MM.1S (cell line): ENCODE results near the gene CDCA5.

Source experiments
- DNase-seq: peaks from one replicate; pipeline ENCODE4 v3.0.0-alpha.2; 2015
- H2AFZ ChIP-seq: fragments of 300-600 bp; sonication (generic); 2 replicates; pipeline ENCODE4 v1.6.0; 2016; ENCODE audit warnings: antibody characterized with exemption, low read length
- H3F3A ChIP-seq: fragments of 300-600 bp; sonication (generic); 2 replicates; pipeline ENCODE4 v1.6.1; 2016; ENCODE audit warnings: mild to moderate bottlenecking, antibody characterized with exemption, low read length, moderate library complexity, mixed read lengths; ENCODE audit not compliant: insufficient read depth
- H3K27ac ChIP-seq: fragments of 300-600 bp; sonication (generic); 2 replicates; pipeline ENCODE4 v1.5.1; 2016; ENCODE audit warnings: mild to moderate bottlenecking, low read length
- H3K27me3 ChIP-seq: fragments of 300-600 bp; sonication (generic); replicated peaks from 2 replicates; pipeline ENCODE4 v1.6.0; 2016; ENCODE audit warnings: low read length; ENCODE audit not compliant: insufficient read depth
- H3K36me3 ChIP-seq: fragments of 300-600 bp; sonication (generic); replicated peaks from 2 replicates; pipeline ENCODE4 v1.6.1; 2016; ENCODE audit warnings: mild to moderate bottlenecking, low read length, mixed read lengths; ENCODE audit not compliant: insufficient read depth
- H3K4me1 ChIP-seq: fragments of 300-600 bp; sonication (generic); 2 replicates; pipeline ENCODE4 v1.6.1; 2016; ENCODE audit warnings: low read length, mixed read lengths
- H3K4me2 ChIP-seq: fragments of 300-600 bp; sonication (generic); 2 replicates; pipeline ENCODE4 v1.6.0; 2016; ENCODE audit warnings: low read depth, low read length
- H3K4me3 ChIP-seq: fragments of 300-600 bp; sonication (generic); 2 replicates; pipeline ENCODE4 v1.5.1; 2016; ENCODE audit warnings: low read length, mixed read lengths
- H3K79me2 ChIP-seq: fragments of 300-600 bp; sonication (generic); 2 replicates; pipeline ENCODE4 v1.6.1; 2016; ENCODE audit warnings: mixed run types, low read length, mixed read lengths
- H3K9ac ChIP-seq: fragments of 300-600 bp; sonication (generic); 2 replicates; pipeline ENCODE4 v1.6.1; 2016; ENCODE audit warnings: low read length, mixed read lengths
- H3K9me2 ChIP-seq: fragments of 300-600 bp; sonication (generic); replicated peaks from 2 replicates; pipeline ENCODE4 v1.6.1; 2016; ENCODE audit warnings: mild to moderate bottlenecking, low read length, mixed read lengths; ENCODE audit not compliant: insufficient read depth
- H3K9me3 ChIP-seq: fragments of 300-600 bp; sonication (generic); replicated peaks from 2 replicates; pipeline ENCODE4 v1.6.1; 2016; ENCODE audit warnings: mild to moderate bottlenecking, low read length, mixed read lengths; ENCODE audit not compliant: insufficient read depth
- H4K20me1 ChIP-seq: fragments of 300-600 bp; sonication (generic); 2 replicates; pipeline ENCODE4 v1.6.1; 2016; ENCODE audit warnings: mild to moderate bottlenecking, low read length, moderate library complexity, mixed read lengths; ENCODE audit not compliant: insufficient read depth
- EZH2 ChIP-seq: fragments of 300-600 bp; sonication (generic); optimal IDR thresholded peaks from 2 replicates; pipeline ENCODE3; 2017; ENCODE audit warnings: low read depth, mild to moderate bottlenecking, antibody characterized with exemption, low read length, mixed read lengths
- EZH2phosphoT487 ChIP-seq: fragments of 300-600 bp; sonication (generic); IDR thresholded peaks from 2 replicates; pipeline ENCODE4 v1.6.1; 2018; ENCODE audit warnings: antibody characterized with exemption, low read length
- TF ChIP-seq, protein P1 (sequence below): fragments of 300-600 bp; sonication (generic); IDR thresholded peaks from 2 replicates; pipeline ENCODE4 v1.5.1; 2016; ENCODE audit warnings: antibody characterized with exemption, low read length, mixed read lengths

The CDCA5 gene

GRCh38 chr11:65090628-65091027 lies 6.8 kb upstream of the CDCA5 start:
- TF ChIP-seq EZH2 = no peak
- TF ChIP-seq EZH2phosphoT487 = no peak
- TF ChIP-seq, protein P1, sequence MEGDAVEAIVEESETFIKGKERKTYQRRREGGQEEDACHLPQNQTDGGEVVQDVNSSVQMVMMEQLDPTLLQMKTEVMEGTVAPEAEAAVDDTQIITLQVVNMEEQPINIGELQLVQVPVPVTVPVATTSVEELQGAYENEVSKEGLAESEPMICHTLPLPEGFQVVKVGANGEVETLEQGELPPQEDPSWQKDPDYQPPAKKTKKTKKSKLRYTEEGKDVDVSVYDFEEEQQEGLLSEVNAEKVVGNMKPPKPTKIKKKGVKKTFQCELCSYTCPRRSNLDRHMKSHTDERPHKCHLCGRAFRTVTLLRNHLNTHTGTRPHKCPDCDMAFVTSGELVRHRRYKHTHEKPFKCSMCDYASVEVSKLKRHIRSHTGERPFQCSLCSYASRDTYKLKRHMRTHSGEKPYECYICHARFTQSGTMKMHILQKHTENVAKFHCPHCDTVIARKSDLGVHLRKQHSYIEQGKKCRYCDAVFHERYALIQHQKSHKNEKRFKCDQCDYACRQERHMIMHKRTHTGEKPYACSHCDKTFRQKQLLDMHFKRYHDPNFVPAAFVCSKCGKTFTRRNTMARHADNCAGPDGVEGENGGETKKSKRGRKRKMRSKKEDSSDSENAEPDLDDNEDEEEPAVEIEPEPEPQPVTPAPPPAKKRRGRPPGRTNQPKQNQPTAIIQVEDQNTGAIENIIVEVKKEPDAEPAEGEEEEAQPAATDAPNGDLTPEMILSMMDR = no peak
- H3K9ac ChIP-seq = peak overlapping the region; percentile 32; the same call in 1 of the 2 replicates

DNA sequence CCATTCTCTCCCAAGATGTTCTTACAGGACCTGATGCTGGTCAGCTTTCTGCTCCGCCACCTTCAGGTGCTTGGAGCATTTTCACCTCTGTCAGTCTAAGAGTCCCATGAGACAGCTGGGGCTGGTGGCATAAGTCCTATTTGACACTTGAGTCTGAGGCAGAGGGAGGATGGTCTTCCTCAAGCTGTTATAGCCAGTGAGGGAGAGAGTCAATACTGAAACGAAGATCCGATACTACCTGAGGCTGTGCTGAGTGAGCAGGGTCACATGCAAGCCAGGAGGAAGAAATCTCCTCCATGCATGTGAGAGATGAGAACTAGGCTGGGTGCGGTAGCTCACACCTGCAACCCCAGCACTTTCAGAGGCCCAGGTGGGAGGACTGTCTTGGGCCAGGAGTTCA lies 5.8 kb upstream of the CDCA5 start:
- Histone ChIP-seq H4K20me1 (no peaks in the 10 kb centered on the region), H2AFZ (no peak overlapping the region), H3K9ac (peak overlapping the region; percentile 43), H3K9me2 (no peaks in the 10 kb centered on the region), H3F3A (peaks cover 48% of the 10 kb centered on the region), H3K4me2 (peak overlapping the region; percentile 79), H3K4me1 (peaks cover 52% of the 10 kb centered on the region), H3K27me3 (no peaks in the 10 kb centered on the region), H3K79me2 (peaks cover 34% of the 10 kb centered on the region), H3K4me3 (peak overlapping the region; percentile 30; the same call in 1 of the 2 replicates), H3K9me3 (no peaks in the 10 kb centered on the region), H3K36me3 (no peaks in the 10 kb centered on the region; the same call in 1 of the 2 replicates), H3K27ac (peak overlapping the region; percentile 87)
- peak; percentile 97 for DNase-seq
- TF ChIP-seq EZH2 = no peak
- TF ChIP-seq EZH2phosphoT487 = no peak
- TF ChIP-seq, protein P1 = peak; percentile 51

More at GRCh38 chr11:65090628-65091027, 6.8 kb upstream of the CDCA5 start:
- Histone ChIP-seq H2AFZ (no peak overlapping the region), H3F3A (peaks cover 53% of the 10 kb centered on the region), H4K20me1 (no peaks in the 10 kb centered on the region), H3K9me3 (no peaks in the 10 kb centered on the region), H3K4me3 (no peak overlapping the region), H3K4me2 (peak overlapping the region; percentile 39; the same call in 1 of the 2 replicates), H3K27ac (peak overlapping the region; percentile 87), H3K36me3 (no peaks in the 10 kb centered on the region; the same call in 1 of the 2 replicates), H3K4me1 (peaks cover 42% of the 10 kb centered on the region), H3K9me2 (no peaks in the 10 kb centered on the region), H3K79me2 (peaks cover 24% of the 10 kb centered on the region), H3K27me3 (no peaks in the 10 kb centered on the region)
- peak; percentile 82 for DNase-seq

DNA sequence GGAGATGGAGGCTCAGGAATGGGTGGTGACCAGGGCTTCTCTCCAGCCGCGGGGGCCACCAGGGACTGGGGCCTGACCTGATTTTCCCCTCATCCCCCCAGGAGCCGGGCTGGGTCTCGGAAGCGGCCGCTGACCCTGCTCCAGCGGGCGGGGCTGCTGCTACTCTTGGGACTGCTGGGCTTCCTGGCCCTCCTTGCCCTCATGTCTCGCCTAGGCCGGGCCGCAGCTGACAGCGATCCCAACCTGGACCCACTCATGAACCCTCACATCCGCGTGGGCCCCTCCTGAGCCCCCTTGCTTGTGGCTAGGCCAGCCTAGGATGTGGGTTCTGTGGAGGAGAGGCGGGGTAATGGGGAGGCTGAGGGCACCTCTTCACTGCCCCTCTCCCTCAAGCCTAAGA lies 4.0 kb upstream of the CDCA5 start:
- no peaks in the 10 kb centered on the region for H4K20me1 ChIP-seq
- TF ChIP-seq, protein P1 = no peak
- TF ChIP-seq EZH2 (no peak), EZH2phosphoT487 (no peak)
- H3K4me2 ChIP-seq = peak overlapping the region; percentile 79; the same call in 1 of the 2 replicates
- DNase-seq = no peak
- H3K27me3 ChIP-seq = no peaks in the 10 kb centered on the region
- peak overlapping the region; percentile 87; the same call in 1 of the 2 replicates for H3K27ac ChIP-seq
- H3K36me3 ChIP-seq = no peaks in the 10 kb centered on the region; the same call in 1 of the 2 replicates
- peaks cover 55% of the 10 kb centered on the region for H3K4me1 ChIP-seq
- peaks cover 44% of the 10 kb centered on the region for H3F3A ChIP-seq
- H3K79me2 ChIP-seq = peaks cover 50% of the 10 kb centered on the region
- H3K4me3 ChIP-seq = no peak overlapping the region
- no peak overlapping the region for H2AFZ ChIP-seq
- H3K9ac ChIP-seq = peak overlapping the region; percentile 43; the same call in 1 of the 2 replicates
- H3K9me2 ChIP-seq = no peaks in the 10 kb centered on the region
- no peaks in the 10 kb centered on the region for H3K9me3 ChIP-seq
